ENCODE measurements around the gene CAP2. TPM values are rescaled to one million over a fixed set of nuclear protein-coding genes. Genes with fewer than 3 reads are reported as not detected.

CAP2 gene
- total RNA-seq (2021) = 11.5 and 11.9 TPM in 2 replicates
- long read RNA-seq, transcript CAP2-203 (11 exons, 1,404 nt) = minor isoform, 5 of 97 reads
- long read RNA-seq, transcript CAP2-201 (13 exons, 3,316 nt) = major isoform, 61 of 97 reads
- long read RNA-seq, partial matches to known transcripts = 7 of 97 reads
- long read RNA-seq, other reads (novel, unspliced or antisense) = 17 of 97 reads

- Histone ChIP-seq H3K9ac (ENCODE audit: extremely low read depth, insufficient read length, low read length) (peak within 1 kb of the TSS; percentile 89), H3K4ac (ENCODE audit: low read depth, low read length) (no peak within 1 kb of the TSS), H3K79me1 (ENCODE audit: insufficient read depth, low read depth, low read length, poor library complexity, severe bottlenecking) (no peaks in the 10 kb centered on the region), H2BK20ac (ENCODE audit: low read depth, low read length, poor library complexity, severe bottlenecking) (no peak within 1 kb of the TSS), H3K23ac (ENCODE audit: insufficient read length, low read depth, low read length) (no peak within 1 kb of the TSS), H3K4me2 (ENCODE audit: insufficient read depth, insufficient read length, low read length) (peak within 1 kb of the TSS; percentile 99), H3K27ac (ENCODE audit: insufficient read length, low read depth, low read length) (peak within 1 kb of the TSS; percentile 44), H2AK5ac (ENCODE audit: insufficient read length, low read length) (no peak within 1 kb of the TSS), H3K18ac (ENCODE audit: insufficient read length, low read depth, low read length) (peak within 1 kb of the TSS; percentile 82), H3K23me2 (ENCODE audit: insufficient read length, low read depth, low read length, poor library complexity, severe bottlenecking) (peaks cover 6% of the 10 kb centered on the region), H2BK5ac (ENCODE audit: insufficient read length, low read length) (peak within 1 kb of the TSS; percentile 80), H4K20me1 (ENCODE audit: control insufficient read depth, insufficient read depth, insufficient read length) (no peaks in the 10 kb centered on the region), H3K79me2 (ENCODE audit: insufficient read depth, low read length) (no peaks in the 10 kb centered on the region; the same call in 1 of the 2 replicates), H2BK120ac (ENCODE audit: low read depth, low read length, poor library complexity, severe bottlenecking) (no peak within 1 kb of the TSS), H2BK15ac (ENCODE audit: low read depth, low read length) (no peak within 1 kb of the TSS), H4K91ac (ENCODE audit: insufficient read length, low read depth, low read length) (no peak within 1 kb of the TSS), H4K8ac (replicated peaks; ENCODE audit: insufficient read length, low read depth, low read length) (no peak within 1 kb of the TSS), H3T11ph (ENCODE audit: low read length) (no peak within 1 kb of the TSS), H3K27me3 (ENCODE audit: insufficient read depth, low read length) (no peaks in the 10 kb centered on the region; the same call in 1 of the 2 replicates), H3K14ac (ENCODE audit: insufficient read depth, low read length) (peak within 1 kb of the TSS; percentile 83), H3K56ac (ENCODE audit: insufficient read length, low read depth, low read length) (no peak within 1 kb of the TSS), H2BK12ac (ENCODE audit: insufficient read length, low read depth, low read length) (peak within 1 kb of the TSS; percentile 55), H3K9me3 (ENCODE audit: control insufficient read depth, low read depth, low read length) (no peaks in the 10 kb centered on the region), H3K4me1 (ENCODE audit: insufficient read depth, low read length) (no peaks in the 10 kb centered on the region; the same call in 1 of the 2 replicates), H4K5ac (ENCODE audit: insufficient read length, low read depth, low read length) (no peak within 1 kb of the TSS), H2AFZ (ENCODE audit: low read length) (peak within 1 kb of the TSS; percentile 82)
- H3K4me3 Mint-ChIP-seq = peak within 1 kb of the TSS; percentile 91 to 97
- peaks cover 9% of the 10 kb centered on the region for H3K27me3 Mint-ChIP-seq (ENCODE audit: low read depth)
- H3K27ac Mint-ChIP-seq = peak within 1 kb of the TSS; percentile 99
- TF ChIP-seq CTCF (conservative IDR thresholded peaks at IDR 0.05) = no peak
- no CpG with 5 or more reads among the region's 42 CpGs for WGBS (ENCODE audit: extremely low coverage, insufficient read length, low lambda C conversion rate)
- peaks cover 15 to 20% of the 10 kb centered on the region in 2 experiments for H3K4me1 Mint-ChIP-seq
- peaks cover 3% of the 10 kb centered on the region in 2 experiments; a peak in 1 of 5 replicates for H3K9me3 Mint-ChIP-seq
- peaks cover 11 to 20% (median 15%) of the 10 kb centered on the region in 3 experiments for H3K36me3 Mint-ChIP-seq (ENCODE audit: insufficient read depth in 1 of 3, low read depth in 3 of 3)
- peak; percentile 86 for DNase-seq
Observed at GRCh38 chr6:17392978-17393891, at the start of gene CAP2. Gene CAP2, plus strand, starts transcription at chr6:17393595. Its CDS starts 27,961 bp downstream, at chr6:17421556.
